Mesenchymal stem cell (in vitro differentiated cells and primary cell): ENCODE measurements around the gene TNNT3.

Experiments
- DNase-seq: peaks from one replicate; pipeline ENCODE4 v3.0.0-alpha.2; 2013
- H2AFZ ChIP-seq: one replicate; pipeline ENCODE4 v1.6.1; 2013; ENCODE audit warnings: low read depth, mild to moderate bottlenecking, control low read depth, inconsistent platforms, low read length, moderate library complexity
- H2AK5ac ChIP-seq: 2 replicates; pipeline ENCODE4 v1.6.1; 2013; ENCODE audit warnings: low read length, moderate library complexity, mild to moderate bottlenecking, inconsistent platforms; ENCODE audit not compliant: severe bottlenecking
- H2BK120ac ChIP-seq: one replicate; pipeline ENCODE4 v1.6.1; 2013; ENCODE audit warnings: low read depth, mild to moderate bottlenecking, inconsistent platforms, low read length, moderate library complexity
- H2BK12ac ChIP-seq, 2 experiments: one replicate each; pipeline ENCODE4 v1.6.1; 2013; ENCODE audit warnings: inconsistent platforms in 2 of 2, low read length in 2 of 2, mild to moderate bottlenecking in 2 of 2, moderate library complexity in 2 of 2, control low read depth in 1 of 2
- H2BK15ac ChIP-seq: one replicate; pipeline ENCODE4 v1.6.1; 2013; ENCODE audit warnings: mild to moderate bottlenecking, low read depth, inconsistent platforms; ENCODE audit not compliant: poor library complexity, severe bottlenecking
- H2BK5ac ChIP-seq: 2 replicates; pipeline ENCODE4 v1.6.1; 2013; ENCODE audit warnings: low read depth, mild to moderate bottlenecking, low read length, control low read depth, inconsistent platforms; ENCODE audit not compliant: poor library complexity, severe bottlenecking
- H3K14ac ChIP-seq, 2 experiments: one replicate each; pipeline ENCODE4 v1.6.1; 2013; ENCODE audit warnings: inconsistent platforms in 2 of 2, low read length in 2 of 2, control low read depth in 1 of 2, mild to moderate bottlenecking in 1 of 2, moderate library complexity in 1 of 2
- H3K18ac ChIP-seq, 2 experiments: one replicate each; pipeline ENCODE4 v1.6.1; 2013; ENCODE audit warnings: inconsistent platforms in 2 of 2, low read length in 2 of 2, control low read depth in 1 of 2, low read depth in 1 of 2, mild to moderate bottlenecking in 1 of 2
- H3K23ac ChIP-seq, 2 experiments: one replicate each; pipeline ENCODE4 v1.6.1; 2013; ENCODE audit warnings: inconsistent platforms in 2 of 2, low read length in 2 of 2, mild to moderate bottlenecking in 2 of 2, moderate library complexity in 2 of 2, control low read depth in 1 of 2
- H3K27ac ChIP-seq: 2 replicates; pipeline ENCODE4 v1.5.1; 2013; ENCODE audit warnings: mild to moderate bottlenecking, moderate library complexity, low read length, control low read depth, inconsistent platforms; ENCODE audit not compliant: poor library complexity, severe bottlenecking
- H3K27me3 ChIP-seq, 2 experiments: 2 replicates each; pipeline versions ENCODE4 v1.6.1 to v1.7.0; 2013; ENCODE audit warnings: low read length in 2 of 2, mild to moderate bottlenecking in 2 of 2, moderate library complexity in 2 of 2, control low read depth in 1 of 2, inconsistent platforms in 1 of 2; ENCODE audit not compliant: control insufficient read depth in 1 of 2, insufficient read depth in 1 of 2
- H3K36me3 ChIP-seq, 2 experiments: 2 replicates each; pipeline versions ENCODE4 v1.6.1 to v1.7.0; 2013; ENCODE audit warnings: low read length in 2 of 2, control low read depth in 1 of 2, inconsistent platforms in 1 of 2, low read depth in 1 of 2, mild to moderate bottlenecking in 1 of 2; ENCODE audit not compliant: insufficient read depth in 2 of 2, control insufficient read depth in 1 of 2
- H3K4ac ChIP-seq, 2 experiments: one replicate each; pipeline ENCODE4 v1.6.1; 2013; ENCODE audit warnings: inconsistent platforms in 2 of 2, low read length in 2 of 2, mild to moderate bottlenecking in 2 of 2, moderate library complexity in 2 of 2, control low read depth in 1 of 2, low read depth in 1 of 2
- H3K4me1 ChIP-seq: 2 replicates; pipeline ENCODE4 v1.6.1; 2013; ENCODE audit warnings: low read depth, low read length, control low read depth; ENCODE audit not compliant: control insufficient read depth, insufficient read depth
- H3K4me2 ChIP-seq: 2 replicates; pipeline ENCODE4 v1.6.1; 2013; ENCODE audit warnings: low read length, mild to moderate bottlenecking, inconsistent platforms; ENCODE audit not compliant: poor library complexity, severe bottlenecking
- H3K4me3 ChIP-seq, 2 experiments: 2 replicates each; pipeline versions ENCODE4 v1.5.1 to v1.7.0; 2013; ENCODE audit warnings: low read length in 2 of 2, mild to moderate bottlenecking in 2 of 2, control low read depth in 1 of 2, low read depth in 1 of 2; ENCODE audit not compliant: insufficient read depth in 1 of 2
- H3K79me1 ChIP-seq: replicated peaks from 2 replicates; pipeline ENCODE4 v1.6.1; 2013; ENCODE audit warnings: mild to moderate bottlenecking, control low read depth, low read length, inconsistent platforms; ENCODE audit not compliant: poor library complexity, severe bottlenecking
- H3K9ac ChIP-seq: 2 replicates; pipeline ENCODE4 v1.7.0; 2013; ENCODE audit warnings: mild to moderate bottlenecking, low read length, moderate library complexity
- H3K9me3 ChIP-seq: 2 replicates; pipeline ENCODE4 v1.7.0; 2013; ENCODE audit warnings: mild to moderate bottlenecking, low read length; ENCODE audit not compliant: control insufficient read depth
- H4K8ac ChIP-seq: one replicate; pipeline ENCODE4 v1.6.1; 2013; ENCODE audit warnings: inconsistent platforms, mild to moderate bottlenecking, low read length, moderate library complexity
- H4K91ac ChIP-seq: one replicate; pipeline ENCODE4 v1.6.1; 2013; ENCODE audit warnings: mild to moderate bottlenecking, low read length, inconsistent platforms
- WGBS: methylation state at CpG from one replicate; pipeline ENCODE4 v1.1.7; 2013; ENCODE audit warnings: mixed read lengths; 5-methylcytosine and 5-hydroxymethylcytosine counted together

TNNT3 gene

DNA sequence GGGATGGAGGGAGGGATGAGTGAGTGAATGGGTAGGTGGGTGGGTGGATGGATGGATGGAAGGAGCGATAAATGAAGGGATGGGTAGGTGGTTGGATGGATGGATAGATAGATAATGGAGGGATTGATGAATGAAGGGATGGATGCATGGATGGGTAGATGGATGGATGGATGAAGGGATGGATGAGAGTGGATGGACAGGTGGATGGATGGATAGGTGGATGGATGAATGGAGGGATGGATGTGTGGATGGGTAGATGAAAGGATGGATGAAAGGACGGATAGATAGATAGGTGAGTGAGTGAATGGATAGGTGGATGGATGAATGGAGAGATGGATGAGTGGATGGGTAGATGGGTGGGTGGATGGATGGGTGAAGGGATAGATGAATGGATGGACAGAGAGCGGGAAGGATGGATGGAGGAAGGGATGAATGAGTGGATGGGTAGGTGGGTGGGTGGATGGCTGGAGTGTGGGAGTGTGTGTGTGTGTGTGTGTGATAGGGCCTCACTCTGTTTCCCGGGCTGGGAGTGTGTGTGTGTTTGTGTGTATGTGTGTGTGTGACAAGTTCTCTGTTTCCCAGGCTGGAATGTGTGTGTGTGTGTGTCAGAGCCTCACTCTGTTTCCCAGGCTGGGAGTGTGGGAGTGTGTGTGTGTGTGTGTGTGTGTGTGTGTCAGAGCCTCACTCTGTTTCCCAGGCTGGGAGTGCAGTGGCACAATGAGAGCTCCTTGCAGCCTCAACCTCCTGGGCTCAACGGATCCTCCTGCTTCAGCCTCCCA lies 25.7 kb upstream of the TNNT3 start:
- no peak overlapping the region for H3K23ac ChIP-seq
- H3K4me1 ChIP-seq = no peaks in the 10 kb centered on the region
- no peak overlapping the region for H2BK120ac ChIP-seq

DNA sequence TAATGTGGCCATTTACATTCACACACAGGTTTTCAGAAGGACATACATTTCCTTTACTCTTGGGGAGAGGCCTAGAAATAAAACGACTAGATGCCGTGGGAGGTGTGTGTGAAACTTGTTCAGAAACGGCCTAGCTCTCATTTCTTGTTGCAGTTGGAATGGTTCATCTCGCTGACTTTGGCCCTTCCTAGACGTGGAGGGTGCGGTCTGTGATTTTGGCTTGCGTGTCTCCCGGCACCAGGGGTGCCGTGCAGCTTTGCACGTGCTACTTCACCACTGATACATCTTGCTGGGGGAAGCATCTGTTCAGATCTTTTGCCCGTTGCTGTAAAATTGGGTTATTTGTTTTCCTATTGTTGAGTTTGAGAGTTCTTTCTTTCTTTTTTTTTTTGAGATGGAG lies 24.7 kb upstream of the TNNT3 start:
- Histone ChIP-seq H2AK5ac (no peak overlapping the region), H2BK120ac (no peak overlapping the region), H2BK15ac (no peak overlapping the region), H3K23ac (no peak overlapping the region), H3K4me1 (no peaks in the 10 kb centered on the region), H3K9me3 (no peaks in the 10 kb centered on the region), H4K91ac (no peak overlapping the region), H3K4ac (no peak overlapping the region), H3K4me2 (no peak overlapping the region), H3K18ac (no peak overlapping the region), H3K79me1 (no peaks in the 10 kb centered on the region), H2BK5ac (no peak overlapping the region), H3K14ac (no peak overlapping the region), H3K4me3 (no peak overlapping the region), H2BK12ac (no peak overlapping the region), H2AFZ (no peak overlapping the region), H4K8ac (no peak overlapping the region), H3K9ac (no peak overlapping the region), H3K36me3 (peaks cover 0 to 5% of the 10 kb centered on the region in 2 experiments), H3K27me3 (peaks cover 28 to 29% of the 10 kb centered on the region in 2 experiments), H3K27ac (no peak overlapping the region)
- no peak for DNase-seq
- 94% methylated on average over 11 of the region's 11 CpGs for WGBS

More for the DNA sequence above, 25.7 kb upstream of the TNNT3 start:
- peaks cover 3 to 9% of the 10 kb centered on the region in 2 experiments for H3K36me3 ChIP-seq
- DNase-seq = peak; percentile 34
- no peak overlapping the region for H2BK12ac ChIP-seq
- no peak overlapping the region for H2AFZ ChIP-seq
- H3K18ac ChIP-seq = no peak overlapping the region
- no peak overlapping the region for H4K91ac ChIP-seq
- H3K27me3 ChIP-seq = peaks cover 20 to 23% of the 10 kb centered on the region in 2 experiments
- H3K79me1 ChIP-seq = no peaks in the 10 kb centered on the region
- H3K4ac ChIP-seq = no peak overlapping the region
- H3K9ac ChIP-seq = no peak overlapping the region
- H3K4me2 ChIP-seq = no peak overlapping the region
- H3K27ac ChIP-seq = no peak overlapping the region
- no peaks in the 10 kb centered on the region for H3K9me3 ChIP-seq
- no peak overlapping the region for H2BK15ac ChIP-seq
- no peak overlapping the region for H3K4me3 ChIP-seq
- H2AK5ac ChIP-seq = no peak overlapping the region
- H3K14ac ChIP-seq = peak overlapping the region in 1 of 2 experiments; percentile 14
- WGBS = 80% methylated on average over 4 of the region's 5 CpGs
- H4K8ac ChIP-seq = no peak overlapping the region
- no peak overlapping the region for H2BK5ac ChIP-seq

DNA sequence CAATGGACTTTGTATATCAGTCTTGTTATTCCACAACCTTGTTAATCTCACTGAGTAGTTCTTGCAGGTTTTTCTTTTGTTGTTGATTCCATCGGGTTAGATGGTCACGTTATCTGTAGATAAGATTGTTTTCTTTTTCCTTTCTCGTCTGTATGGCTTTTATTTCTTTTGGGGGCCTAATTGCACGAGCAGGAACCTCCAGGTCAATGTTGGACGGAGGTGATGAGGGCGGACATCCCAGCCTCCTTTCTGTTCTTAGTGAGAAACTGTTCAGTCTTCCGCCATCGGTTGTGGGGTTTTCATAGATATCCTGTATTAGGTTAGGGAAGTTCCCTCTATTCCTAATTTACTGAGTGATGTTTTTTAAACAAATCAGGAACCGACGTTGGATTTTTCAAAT lies 23.0 kb upstream of the TNNT3 start:
- Histone ChIP-seq H3K9me3 (no peaks in the 10 kb centered on the region), H2BK5ac (no peak overlapping the region), H3K4me1 (no peaks in the 10 kb centered on the region), H3K9ac (no peak overlapping the region), H3K18ac (no peak overlapping the region), H2AFZ (no peak overlapping the region), H2AK5ac (no peak overlapping the region), H3K36me3 (no peaks in the 10 kb centered on the region), H3K4ac (no peak overlapping the region), H4K8ac (no peak overlapping the region), H4K91ac (no peak overlapping the region), H3K27me3 (peaks cover 28 to 32% of the 10 kb centered on the region in 2 experiments), H3K23ac (no peak overlapping the region), H3K27ac (no peak overlapping the region), H2BK120ac (no peak overlapping the region), H3K79me1 (no peaks in the 10 kb centered on the region), H2BK12ac (no peak overlapping the region), H3K4me3 (no peak overlapping the region), H3K14ac (no peak overlapping the region), H2BK15ac (no peak overlapping the region), H3K4me2 (no peak overlapping the region)
- DNase-seq = no peak
- WGBS = 83% methylated on average over 7 of the region's 10 CpGs

DNA sequence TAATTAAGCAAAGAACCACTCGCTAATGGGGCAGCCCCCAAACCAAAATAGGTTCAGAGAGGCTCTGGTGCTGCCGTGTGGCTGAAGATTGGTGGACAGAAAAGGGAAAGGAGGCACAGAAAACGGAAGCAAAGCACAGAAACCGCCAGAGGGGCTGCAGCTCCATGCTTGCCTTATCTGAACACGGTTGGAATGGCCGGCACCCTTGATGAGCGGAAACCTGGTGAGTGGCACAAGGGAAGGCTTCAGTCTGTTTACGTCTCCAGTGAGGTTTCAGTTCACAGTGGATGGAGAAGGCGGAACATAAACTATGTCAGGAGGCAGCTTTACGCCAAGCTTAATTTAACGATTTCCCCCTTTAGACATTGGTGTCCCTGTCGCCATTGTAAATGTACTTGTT lies 22.6 kb upstream of the TNNT3 start:
- Histone ChIP-seq H3K9me3 (no peaks in the 10 kb centered on the region), H2AFZ (no peak overlapping the region), H3K79me1 (no peaks in the 10 kb centered on the region), H2BK15ac (no peak overlapping the region), H4K8ac (no peak overlapping the region), H2BK120ac (no peak overlapping the region), H2BK12ac (no peak overlapping the region), H3K27ac (no peak overlapping the region), H3K36me3 (no peaks in the 10 kb centered on the region), H3K4me2 (no peak overlapping the region), H3K4ac (no peak overlapping the region), H3K23ac (no peak overlapping the region), H3K14ac (no peak overlapping the region), H3K27me3 (peaks cover 28 to 32% of the 10 kb centered on the region in 2 experiments), H4K91ac (no peak overlapping the region), H3K18ac (no peak overlapping the region), H3K4me3 (no peak overlapping the region), H3K4me1 (no peaks in the 10 kb centered on the region), H3K9ac (no peak overlapping the region), H2BK5ac (no peak overlapping the region), H2AK5ac (no peak overlapping the region)
- DNase-seq = no peak
- WGBS = 84% methylated on average over 12 of the region's 12 CpGs
